Measurements from ENCODE around the gene FAM50B.

The FAM50B gene

DNA sequence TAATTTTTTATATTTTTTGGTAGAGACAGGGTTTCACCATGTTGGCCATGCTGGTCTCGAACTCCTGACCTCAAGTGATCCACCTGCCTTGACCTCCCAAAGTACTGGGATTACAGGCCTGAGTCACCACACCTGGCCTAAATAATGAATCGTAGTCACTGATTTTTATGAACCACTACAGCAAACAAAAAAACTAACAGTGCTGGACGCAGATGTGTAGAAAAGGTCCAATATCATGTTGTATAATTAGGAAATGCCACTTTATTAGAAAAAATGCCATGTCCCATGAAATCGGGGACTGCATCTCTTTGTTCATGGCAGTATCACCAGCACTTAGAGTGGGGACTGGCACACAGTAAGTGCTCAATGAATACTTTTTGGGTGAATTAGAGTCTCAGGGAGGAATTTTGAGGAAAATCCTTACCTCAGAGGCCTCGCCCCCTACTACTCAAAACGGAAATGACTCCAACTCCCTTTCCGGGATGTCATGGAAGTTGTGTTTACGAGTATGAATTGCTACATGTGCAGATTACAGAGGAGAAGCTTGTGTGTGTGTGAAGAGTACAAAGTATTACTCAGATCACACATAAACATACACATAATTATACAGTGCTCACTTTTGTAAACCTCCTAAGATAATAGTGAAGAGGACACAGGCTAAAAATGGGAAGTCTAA is 43.6 kb upstream of the FAM50B start:
- TF ChIP-seq ZNF626 (tag by site-specific recombination; IDR thresholded peaks at IDR 0.05) (no peak), OVOL3 (tag by site-specific recombination; IDR thresholded peaks at IDR 0.05) (no peak), ZNF37A (tag by site-specific recombination; IDR thresholded peaks at IDR 0.05) (no peak), ZNF155 (tag by site-specific recombination; IDR thresholded peaks at IDR 0.05) (no peak), ZNF223 (tag by site-specific recombination; IDR thresholded peaks at IDR 0.05) (no peak), ZNF146 (tag by site-specific recombination; IDR thresholded peaks at IDR 0.05) (no peak), KLF9 (tag by site-specific recombination; IDR thresholded peaks at IDR 0.05; ENCODE audit: low read depth) (no peak), ZBTB20 (tag by site-specific recombination; IDR thresholded peaks at IDR 0.05) (no peak), FEZF1 (tag by site-specific recombination; IDR thresholded peaks at IDR 0.05) (no peak), ZBTB7A (tag by site-specific recombination; IDR thresholded peaks at IDR 0.05; ENCODE audit: low read depth) (no peak), ZBTB8A (tag by site-specific recombination; IDR thresholded peaks at IDR 0.05) (no peak)
- TF ChIP-seq, protein P1, sequence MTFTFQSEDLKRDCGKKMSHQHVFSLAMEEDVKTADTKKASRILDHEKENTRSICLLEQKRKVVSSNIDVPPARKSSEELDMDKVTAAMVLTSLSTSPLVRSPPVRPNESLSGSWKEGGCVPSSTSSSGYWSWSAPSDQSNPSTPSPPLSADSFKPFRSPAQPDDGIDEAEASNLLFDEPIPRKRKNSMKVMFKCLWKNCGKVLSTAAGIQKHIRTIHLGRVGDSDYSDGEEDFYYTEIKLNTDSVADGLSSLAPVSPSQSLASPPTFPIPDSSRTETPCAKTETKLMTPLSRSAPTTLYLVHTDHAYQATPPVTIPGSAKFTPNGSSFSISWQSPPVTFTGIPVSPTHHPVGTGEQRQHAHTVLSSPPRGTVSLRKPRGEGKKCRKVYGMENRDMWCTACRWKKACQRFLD (tag by site-specific recombination; IDR thresholded peaks at IDR 0.05): no peak
- TF ChIP-seq, protein P2, sequence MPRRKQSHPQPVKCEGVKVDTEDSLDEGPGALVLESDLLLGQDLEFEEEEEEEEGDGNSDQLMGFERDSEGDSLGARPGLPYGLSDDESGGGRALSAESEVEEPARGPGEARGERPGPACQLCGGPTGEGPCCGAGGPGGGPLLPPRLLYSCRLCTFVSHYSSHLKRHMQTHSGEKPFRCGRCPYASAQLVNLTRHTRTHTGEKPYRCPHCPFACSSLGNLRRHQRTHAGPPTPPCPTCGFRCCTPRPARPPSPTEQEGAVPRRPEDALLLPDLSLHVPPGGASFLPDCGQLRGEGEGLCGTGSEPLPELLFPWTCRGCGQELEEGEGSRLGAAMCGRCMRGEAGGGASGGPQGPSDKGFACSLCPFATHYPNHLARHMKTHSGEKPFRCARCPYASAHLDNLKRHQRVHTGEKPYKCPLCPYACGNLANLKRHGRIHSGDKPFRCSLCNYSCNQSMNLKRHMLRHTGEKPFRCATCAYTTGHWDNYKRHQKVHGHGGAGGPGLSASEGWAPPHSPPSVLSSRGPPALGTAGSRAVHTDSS (tag by site-specific recombination; IDR thresholded peaks at IDR 0.05): no peak
- TF ChIP-seq, protein P3, sequence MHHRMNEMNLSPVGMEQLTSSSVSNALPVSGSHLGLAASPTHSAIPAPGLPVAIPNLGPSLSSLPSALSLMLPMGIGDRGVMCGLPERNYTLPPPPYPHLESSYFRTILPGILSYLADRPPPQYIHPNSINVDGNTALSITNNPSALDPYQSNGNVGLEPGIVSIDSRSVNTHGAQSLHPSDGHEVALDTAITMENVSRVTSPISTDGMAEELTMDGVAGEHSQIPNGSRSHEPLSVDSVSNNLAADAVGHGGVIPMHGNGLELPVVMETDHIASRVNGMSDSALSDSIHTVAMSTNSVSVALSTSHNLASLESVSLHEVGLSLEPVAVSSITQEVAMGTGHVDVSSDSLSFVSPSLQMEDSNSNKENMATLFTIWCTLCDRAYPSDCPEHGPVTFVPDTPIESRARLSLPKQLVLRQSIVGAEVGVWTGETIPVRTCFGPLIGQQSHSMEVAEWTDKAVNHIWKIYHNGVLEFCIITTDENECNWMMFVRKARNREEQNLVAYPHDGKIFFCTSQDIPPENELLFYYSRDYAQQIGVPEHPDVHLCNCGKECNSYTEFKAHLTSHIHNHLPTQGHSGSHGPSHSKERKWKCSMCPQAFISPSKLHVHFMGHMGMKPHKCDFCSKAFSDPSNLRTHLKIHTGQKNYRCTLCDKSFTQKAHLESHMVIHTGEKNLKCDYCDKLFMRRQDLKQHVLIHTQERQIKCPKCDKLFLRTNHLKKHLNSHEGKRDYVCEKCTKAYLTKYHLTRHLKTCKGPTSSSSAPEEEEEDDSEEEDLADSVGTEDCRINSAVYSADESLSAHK (tag by site-specific recombination; IDR thresholded peaks at IDR 0.05): no peak
- TF ChIP-seq, protein P4, sequence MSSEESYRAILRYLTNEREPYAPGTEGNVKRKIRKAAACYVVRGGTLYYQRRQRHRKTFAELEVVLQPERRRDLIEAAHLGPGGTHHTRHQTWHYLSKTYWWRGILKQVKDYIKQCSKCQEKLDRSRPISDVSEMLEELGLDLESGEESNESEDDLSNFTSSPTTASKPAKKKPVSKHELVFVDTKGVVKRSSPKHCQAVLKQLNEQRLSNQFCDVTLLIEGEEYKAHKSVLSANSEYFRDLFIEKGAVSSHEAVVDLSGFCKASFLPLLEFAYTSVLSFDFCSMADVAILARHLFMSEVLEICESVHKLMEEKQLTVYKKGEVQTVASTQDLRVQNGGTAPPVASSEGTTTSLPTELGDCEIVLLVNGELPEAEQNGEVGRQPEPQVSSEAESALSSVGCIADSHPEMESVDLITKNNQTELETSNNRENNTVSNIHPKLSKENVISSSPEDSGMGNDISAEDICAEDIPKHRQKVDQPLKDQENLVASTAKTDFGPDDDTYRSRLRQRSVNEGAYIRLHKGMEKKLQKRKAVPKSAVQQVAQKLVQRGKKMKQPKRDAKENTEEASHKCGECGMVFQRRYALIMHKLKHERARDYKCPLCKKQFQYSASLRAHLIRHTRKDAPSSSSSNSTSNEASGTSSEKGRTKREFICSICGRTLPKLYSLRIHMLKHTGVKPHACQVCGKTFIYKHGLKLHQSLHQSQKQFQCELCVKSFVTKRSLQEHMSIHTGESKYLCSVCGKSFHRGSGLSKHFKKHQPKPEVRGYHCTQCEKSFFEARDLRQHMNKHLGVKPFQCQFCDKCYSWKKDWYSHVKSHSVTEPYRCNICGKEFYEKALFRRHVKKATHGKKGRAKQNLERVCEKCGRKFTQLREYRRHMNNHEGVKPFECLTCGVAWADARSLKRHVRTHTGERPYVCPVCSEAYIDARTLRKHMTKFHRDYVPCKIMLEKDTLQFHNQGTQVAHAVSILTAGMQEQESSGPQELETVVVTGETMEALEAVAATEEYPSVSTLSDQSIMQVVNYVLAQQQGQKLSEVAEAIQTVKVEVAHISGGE (tag by site-specific recombination; conservative IDR thresholded peaks at IDR 0.05; ENCODE audit: low read depth): no peak
- TF ChIP-seq, protein P5, sequence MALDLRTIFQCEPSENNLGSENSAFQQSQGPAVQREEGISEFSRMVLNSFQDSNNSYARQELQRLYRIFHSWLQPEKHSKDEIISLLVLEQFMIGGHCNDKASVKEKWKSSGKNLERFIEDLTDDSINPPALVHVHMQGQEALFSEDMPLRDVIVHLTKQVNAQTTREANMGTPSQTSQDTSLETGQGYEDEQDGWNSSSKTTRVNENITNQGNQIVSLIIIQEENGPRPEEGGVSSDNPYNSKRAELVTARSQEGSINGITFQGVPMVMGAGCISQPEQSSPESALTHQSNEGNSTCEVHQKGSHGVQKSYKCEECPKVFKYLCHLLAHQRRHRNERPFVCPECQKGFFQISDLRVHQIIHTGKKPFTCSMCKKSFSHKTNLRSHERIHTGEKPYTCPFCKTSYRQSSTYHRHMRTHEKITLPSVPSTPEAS (tag by site-specific recombination; IDR thresholded peaks at IDR 0.05): no peak
- TF ChIP-seq, protein P6, sequence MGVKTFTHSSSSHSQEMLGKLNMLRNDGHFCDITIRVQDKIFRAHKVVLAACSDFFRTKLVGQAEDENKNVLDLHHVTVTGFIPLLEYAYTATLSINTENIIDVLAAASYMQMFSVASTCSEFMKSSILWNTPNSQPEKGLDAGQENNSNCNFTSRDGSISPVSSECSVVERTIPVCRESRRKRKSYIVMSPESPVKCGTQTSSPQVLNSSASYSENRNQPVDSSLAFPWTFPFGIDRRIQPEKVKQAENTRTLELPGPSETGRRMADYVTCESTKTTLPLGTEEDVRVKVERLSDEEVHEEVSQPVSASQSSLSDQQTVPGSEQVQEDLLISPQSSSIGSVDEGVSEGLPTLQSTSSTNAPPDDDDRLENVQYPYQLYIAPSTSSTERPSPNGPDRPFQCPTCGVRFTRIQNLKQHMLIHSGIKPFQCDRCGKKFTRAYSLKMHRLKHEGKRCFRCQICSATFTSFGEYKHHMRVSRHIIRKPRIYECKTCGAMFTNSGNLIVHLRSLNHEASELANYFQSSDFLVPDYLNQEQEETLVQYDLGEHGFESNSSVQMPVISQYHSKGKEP (tag by site-specific recombination; IDR thresholded peaks at IDR 0.05): no peak
- Histone ChIP-seq H3K36me3 (ENCODE audit: control insufficient read depth in 2 of 2, insufficient read depth in 1 of 2, low read length in 2 of 2) (no peaks in the 10 kb centered on the region), H3K9me3 (ENCODE audit: control insufficient read depth, insufficient read depth, low read depth, low read length) (no peaks in the 10 kb centered on the region), H3K27ac (ENCODE audit: extremely low read depth, low read depth, low read length) (no peak overlapping the region), H3K4me1 (ENCODE audit: control insufficient read depth, insufficient read depth, low read length) (no peaks in the 10 kb centered on the region; the same call in 1 of the 2 replicates), H3K4me3 (ENCODE audit: low read depth, low read length) (no peak overlapping the region)
- POLR2A ChIA-PET: interaction anchor here (0.8 kb wide), 1 partner anchor 152 kb away, joined by 3 read pairs; no protein-coding TSS in a partner anchor
- CTCF ChIA-PET: interaction anchor here (0.6 to 2.8 kb wide), 4 partner anchors 43 to 767 kb away, joined by 3 to 9 read pairs (median 3); partner anchors contain the start of gene FAM50B
